ENCODE measurements around the gene SEMA4D.
"Not testable (repeated sequence)": the region's sequence is repeated elsewhere in the genome, so short reads cannot be mapped to it uniquely, and the experiment has no call there.

SEMA4D gene

DNA sequence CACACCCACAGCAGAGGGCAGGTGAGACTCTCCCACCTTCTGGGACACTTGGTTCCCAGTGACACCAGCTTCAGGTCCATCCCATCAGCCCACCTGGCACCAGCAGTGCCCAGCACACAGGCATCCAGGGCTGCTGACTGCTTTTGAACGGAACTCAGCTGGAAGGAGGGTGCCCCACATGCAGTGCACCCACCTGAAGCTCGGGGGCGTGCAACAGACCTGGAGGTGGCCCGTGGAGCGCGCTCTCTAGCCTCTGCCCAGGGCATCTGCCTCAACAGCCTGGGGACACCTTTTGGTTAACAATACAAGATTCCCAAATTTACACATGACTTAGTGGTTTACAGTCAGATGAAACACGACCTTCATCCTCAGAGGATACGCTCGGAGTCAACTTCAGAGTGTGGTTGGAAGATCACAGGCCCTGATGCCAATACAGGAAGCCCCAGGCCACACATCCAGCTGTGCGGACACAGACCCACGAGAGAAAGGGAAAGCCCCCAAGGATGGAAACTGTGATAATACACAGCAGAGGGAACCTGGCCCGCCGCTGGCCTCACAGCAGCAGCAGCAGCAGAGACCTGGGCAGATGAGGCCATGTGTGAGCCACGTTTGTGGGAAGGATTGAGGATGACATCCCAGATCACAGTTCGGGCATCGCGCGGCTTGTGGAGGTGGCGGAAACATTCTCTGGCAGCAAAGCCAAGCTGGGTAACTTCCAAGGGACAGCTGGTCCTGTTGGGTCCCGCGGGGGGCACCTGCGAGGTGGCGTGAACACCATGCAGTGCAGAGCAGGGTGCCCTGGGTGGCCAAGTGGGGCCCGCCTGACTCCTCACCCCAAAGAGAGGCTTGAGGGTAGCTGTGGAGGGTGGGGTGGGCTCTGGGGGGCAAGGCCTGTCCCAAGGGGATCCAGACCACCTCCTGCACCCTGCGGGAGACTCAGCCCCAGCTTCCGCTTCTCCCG lies 115.6 kb downstream of the SEMA4D start:
- DNase-seq, result peak; percentile 46

DNA sequence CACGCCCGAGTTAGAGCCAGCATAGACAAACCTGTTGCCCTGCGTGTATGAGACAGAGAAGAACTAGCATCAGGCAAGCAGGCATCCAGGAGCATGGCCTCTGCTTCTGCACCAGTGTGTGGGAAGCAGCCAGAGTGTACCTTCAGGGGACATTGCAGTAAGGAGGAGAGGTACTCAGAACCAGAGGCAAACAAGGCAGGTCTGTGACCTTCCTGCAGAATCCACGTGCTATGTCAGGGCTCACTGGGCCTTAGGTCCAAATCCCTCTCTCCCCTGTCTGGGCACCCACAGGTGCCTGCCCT lies 116.7 kb downstream of the SEMA4D start:
- DNase-seq, result no peak

DNA sequence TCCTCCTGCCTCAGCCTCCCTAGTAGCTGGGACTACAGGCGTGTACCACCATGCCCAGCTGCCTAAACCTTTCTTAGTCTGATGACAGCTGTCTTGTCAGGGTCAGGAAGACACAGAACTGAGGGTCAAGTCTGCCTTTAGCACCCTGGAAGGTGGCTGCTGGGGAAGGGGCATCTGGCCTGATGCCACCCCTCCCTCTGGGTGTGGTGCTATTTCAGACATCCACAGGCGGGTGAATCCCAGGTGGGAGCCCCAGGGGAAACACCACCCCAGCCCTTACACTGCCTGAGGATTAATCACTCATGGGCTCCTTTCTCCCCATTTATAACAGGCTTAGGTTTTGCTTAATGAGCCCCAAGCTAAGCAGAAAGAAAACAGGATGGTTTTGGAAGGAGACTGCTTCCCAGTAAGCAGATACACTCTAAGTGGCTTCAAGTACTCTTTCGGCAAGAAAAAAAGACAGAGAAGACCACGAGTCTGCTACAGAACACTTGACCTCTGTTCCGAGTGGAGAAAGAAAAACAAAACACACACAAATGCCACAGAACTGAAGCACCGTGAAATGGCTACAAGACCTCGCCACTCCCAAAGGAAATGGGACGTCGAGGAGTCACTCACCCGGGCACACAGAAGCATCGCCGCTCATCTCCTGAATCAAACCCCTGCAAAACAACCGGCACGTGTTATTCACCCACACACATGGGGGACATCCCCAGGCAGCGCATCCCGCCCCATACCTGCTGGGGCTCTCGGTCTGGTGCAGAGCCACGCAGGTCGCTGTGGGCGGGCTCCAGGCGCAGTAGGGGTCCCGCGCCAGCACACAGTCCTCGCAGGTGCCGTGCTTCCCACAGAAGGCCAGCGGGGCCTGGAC lies 117.2 kb downstream of the SEMA4D start:
- DNase-seq, result no peak

DNA sequence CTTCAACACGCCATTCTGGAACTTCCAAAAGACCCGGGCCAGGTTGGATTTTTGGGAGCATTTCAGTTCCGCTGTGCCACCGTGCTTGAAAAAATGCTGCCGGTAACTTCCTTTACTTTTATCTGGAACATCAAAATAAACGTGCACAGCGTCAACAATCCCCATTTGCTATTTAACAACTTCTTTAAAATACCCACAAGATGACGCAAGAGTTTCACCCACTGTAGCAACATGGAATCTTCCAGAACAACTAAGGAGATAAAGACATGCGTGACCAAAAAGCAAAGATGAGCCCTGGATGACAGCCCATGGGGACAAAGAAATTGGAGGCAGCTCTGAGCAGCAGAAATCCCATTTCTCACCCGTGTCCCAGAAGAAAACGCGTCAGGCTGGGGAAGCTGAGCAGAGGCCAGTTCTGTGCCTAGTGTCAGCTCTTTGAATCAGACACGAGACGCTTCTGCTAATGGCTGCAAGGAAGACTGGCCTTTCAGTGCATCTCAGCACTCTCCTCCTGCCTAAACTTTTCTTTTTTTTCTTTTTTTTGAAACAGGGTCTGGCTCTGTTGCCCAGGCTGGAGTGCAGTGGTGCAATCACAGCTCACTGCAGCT lies 118.3 kb downstream of the SEMA4D start:
- DNase-seq, result no peak

DNA sequence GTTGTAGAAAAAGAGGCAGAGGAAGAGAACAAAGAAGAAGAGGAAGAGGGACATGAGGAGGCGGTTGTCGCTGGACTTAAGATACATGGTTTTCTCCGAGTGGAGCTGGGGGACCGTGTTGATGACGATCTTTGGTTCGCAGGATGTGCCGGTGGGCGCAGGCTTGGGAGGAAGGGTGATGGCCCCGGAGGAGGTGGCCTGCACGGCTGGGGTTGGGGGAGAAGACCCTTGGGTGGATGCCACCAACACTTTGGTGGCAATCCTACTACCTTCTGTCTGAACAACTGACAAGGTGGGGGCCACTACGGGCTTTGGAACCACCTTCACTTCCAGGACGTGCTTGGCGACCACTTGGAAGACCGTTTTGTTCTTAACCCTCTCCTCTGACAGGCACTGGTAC lies 118.9 kb downstream of the SEMA4D start:
- DNase-seq, result no peak

DNA sequence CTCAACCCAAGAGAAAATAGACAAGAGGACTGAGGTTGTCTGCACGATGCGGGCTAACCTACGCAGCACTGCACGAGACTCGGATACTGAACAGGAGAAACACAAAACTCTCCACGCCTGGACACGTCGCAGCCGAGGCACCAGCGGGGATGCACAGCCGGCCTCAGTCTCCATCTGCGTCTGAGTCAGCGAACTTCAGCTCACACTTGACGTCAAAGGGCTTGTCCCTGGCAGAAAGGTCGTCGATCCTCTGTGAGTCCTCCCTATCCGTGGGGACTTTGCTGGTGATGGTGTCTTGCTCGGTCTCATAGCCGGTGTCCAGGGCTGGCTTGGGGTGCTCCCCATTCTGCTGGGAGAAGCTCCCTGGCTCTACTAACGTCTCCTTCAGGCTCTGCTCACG lies 119.4 kb downstream of the SEMA4D start:
- no peak for DNase-seq

DNA sequence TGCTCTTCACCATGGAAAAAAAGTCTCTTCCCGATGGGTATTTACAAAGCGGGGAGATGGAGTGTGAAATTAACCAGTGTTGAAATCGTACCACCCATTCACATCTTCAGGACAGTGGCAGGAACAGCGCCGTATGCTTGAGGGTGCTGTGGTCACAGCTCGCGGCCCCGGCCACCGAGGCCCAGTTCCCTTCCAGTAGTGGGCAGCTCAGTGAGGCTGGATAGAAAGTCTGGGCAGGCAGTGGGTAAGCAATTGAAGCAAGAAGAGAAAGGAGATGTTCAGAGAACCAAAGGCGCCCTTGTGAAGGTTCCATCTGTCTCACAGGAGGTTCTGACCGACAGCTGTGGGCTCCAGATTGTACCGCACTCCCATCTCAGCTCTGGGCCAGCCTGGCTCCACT lies 120.5 kb downstream of the SEMA4D start:
- no peak for DNase-seq

DNA sequence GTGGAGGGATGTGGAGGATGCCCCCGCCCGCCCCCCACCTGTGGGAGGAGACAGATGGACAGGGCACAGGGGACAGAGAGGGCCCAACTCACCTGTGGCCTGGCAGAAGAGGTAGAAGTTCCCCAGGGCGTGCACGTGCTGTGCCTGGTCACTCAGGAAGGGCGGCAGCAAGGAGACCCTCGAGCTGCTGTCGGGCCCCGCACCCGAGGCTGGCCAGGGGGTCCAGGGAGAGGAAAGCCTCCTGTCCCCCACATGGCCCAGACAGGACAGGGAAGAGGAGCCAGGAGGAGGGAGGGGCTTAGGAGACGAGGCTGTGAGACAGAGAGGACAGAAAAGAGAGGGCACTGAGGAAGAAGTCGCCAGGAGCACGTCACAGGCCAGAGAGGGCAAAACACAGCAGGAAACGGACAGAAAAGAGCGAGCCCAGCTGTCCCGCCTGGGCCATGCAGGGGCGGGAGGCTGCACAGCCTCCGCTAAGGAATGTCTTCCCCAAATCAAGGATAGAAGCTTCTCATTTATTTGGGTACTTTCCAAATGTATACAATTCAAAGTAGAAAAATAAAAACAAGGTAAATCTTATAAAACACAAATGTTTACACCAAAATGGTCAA lies 121.1 kb downstream of the SEMA4D start:
- DNase-seq, result no peak

DNA sequence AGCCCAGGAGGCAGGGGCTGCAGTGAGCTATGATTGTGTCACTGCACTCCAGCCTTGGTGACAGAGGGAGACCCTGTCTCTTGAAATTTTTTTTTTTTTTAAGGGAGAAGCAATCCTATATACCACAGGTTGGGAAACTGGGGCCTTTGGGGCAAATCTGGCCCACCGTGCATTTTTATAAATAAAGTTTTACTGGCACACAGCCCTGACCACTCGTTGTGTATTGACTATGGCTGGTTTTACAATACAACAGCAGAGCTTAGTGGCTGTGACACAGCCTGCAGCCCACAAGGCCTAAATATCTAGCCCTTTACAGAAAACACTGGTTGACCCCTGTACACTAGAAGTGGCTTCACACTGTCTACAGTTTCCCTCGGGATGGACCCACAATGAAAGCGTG lies 121.6 kb downstream of the SEMA4D start:
- no peak for DNase-seq

DNA sequence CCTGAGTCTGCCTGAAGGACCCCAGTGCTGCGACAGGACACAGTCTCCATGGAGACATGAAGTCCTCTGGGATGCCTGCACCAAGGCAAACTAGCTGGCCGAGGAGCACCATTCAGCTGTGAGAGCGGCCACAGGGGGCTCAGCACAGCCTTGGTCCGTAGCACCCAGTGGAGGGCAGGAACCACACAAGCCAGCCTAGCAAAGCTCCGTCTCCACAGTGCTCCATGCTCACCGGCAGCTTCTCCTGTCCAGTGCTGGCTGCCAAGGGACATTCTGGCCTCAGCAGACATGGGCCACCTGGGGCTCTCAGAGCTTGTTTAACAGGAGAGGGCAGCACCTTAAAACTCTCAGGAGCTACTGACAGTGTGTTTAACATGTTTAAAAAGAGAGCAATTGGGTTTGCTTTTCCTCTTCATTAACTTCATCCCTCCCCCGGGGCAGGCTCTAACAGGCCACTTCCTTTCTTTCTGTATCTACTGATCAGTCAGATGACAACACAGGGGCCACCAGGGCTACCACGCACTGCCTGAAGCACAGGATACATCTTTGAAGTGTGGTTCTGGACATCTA lies 122.6 kb downstream of the SEMA4D start:
- no peak for DNase-seq

DNA sequence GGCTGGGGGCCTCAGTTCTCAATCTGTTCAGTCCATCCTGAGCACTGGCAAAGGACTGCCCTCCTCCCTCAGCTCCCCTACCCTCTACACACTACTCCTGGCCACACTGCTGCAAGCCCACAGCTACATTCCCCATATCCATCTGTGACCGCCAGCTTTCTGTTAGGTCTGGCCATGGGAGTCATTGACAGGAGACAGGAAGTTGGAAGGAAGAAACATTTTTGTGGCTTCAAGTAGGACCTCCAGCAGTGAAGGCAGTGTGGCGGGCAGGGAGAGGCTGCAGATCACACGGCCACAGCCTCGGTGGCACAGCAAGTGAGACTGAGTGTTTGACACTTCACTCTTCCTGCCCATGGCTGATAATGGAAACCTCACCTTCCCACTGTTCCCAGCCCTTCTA lies 123.7 kb downstream of the SEMA4D start:
- DNase-seq, result no peak

DNA sequence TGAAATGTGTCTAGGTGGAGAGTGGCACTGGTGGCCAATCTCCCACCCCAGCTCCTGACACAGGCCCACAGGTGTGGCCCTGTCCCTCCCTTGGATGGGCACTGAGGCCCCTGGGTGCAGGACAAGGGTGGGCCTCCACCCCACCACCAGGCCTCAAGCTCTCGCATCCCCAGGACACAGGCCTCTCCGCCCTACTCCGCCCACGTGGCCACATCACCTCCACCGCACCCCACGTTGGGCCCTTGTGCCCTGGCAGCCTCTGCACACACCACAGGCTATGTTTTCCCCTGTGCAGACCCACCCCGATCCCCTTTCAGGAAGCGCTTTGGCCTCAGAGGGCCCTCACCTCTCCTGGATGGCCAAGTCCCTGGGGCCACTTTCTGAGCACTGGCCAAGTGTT lies 124.9 kb downstream of the SEMA4D start:
- DNase-seq, result no peak

DNA sequence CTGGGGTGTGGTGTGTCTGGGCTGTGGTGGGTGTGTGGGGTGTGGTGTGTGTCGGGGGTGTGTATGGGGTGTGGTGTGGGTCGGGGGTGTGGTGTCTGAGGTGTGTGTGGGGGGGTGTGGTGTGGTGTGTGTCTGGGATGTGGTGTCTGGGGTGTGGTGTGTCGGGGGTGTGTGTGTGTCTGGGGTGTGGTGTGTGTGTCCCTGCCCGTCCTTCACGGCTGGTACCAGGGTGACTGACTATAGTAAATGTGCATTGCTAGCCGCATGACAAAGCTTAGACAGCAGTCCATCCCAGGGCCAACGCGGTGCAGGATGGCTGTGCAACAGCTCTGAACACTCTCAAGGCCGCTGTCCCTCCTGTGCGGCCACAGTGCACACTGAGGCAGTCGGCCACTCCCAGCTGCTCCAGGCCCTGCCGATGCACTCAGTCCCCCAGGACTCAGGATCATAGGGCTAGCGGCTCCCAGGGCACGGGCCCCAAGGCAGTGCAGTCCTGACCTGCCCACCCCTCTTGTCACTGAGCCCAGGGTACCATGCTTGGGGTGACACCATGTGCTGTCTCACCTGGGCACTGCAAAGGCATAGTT lies 125.6 kb downstream of the SEMA4D start:
- peak; percentile 43 for DNase-seq

DNA sequence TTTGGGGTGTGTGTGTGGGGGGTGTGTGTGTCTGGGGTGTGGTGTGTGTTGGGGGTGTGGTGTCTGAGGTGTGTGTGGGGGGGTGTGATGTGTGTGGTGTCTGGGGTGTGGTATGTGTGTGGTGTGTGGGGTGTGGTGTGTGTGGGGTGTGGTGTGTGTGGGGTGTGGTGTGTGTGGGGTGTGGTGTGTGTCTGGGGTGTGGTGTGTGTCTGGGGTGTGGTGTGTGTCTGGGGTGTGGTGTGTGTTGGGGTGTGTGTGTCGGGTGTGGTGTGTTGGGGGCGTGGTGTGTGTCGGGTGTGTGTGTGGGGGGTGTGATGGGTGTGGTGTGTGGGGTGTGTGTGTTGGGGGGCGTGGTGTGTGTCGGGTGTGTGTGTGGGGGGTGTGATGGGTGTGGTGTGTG lies 126.1 kb downstream of the SEMA4D start:
- DNase-seq, result not testable (repeated sequence)

DNA sequence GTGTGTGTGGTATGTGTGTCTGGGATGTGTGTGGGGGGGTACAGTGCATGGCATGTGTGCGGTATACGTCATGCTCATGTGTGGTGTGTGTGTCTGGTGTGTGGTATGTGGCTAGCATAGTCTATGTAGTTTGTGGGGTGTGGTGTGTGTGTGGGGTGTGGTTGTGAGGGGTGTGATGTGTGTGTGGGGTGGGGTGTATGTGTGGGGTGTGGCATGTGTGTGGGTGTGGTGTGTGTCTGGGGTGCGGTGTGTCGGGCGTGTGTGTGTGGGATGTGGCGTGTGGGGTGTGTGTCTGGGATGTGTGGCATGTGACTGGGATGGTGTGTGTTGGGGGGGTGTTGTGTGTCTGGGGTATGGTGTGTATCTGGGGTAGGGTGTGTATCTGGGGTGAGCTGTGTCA lies 127.3 kb downstream of the SEMA4D start:
- DNase-seq, result no peak

DNA sequence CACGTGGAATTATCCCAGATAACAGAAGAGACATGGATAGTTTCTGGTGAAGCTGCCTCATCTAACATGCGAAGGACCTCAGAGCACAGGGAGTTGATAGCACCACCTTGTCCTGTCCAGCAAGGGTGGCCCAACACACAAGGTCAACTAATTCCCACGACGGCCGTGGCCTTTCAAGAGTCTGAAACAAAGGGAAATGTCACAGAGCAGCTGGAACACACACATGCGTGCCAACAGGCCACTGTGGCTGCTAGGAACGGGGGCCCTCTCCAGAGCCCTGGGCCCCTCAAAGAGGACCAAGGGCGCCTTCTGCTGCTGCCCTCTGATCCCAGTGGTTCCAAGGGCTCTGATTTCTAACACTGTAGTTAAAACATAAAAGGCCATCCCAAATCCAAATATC lies 128.9 kb downstream of the SEMA4D start:
- no peak for DNase-seq

DNA sequence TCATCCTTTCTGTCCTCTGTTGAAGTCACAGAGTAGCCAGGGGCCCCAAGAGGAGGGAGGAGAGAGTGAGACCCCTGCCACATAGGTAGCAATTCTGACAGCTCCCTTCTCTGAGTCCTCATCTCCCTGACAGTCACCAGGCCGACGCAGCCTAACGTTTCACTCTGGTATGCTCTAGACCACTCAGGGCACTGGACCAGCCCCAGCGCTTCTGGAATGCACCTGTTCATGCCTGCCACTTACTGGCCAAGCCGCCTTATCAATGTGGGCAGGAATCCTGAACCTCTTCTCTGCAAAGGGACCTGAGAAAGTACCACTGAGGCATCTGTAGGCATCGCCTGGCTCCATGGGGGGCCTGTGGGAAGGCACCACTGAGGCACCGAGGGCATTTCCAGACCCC lies 129.4 kb downstream of the SEMA4D start:
- DNase-seq, result no peak

DNA sequence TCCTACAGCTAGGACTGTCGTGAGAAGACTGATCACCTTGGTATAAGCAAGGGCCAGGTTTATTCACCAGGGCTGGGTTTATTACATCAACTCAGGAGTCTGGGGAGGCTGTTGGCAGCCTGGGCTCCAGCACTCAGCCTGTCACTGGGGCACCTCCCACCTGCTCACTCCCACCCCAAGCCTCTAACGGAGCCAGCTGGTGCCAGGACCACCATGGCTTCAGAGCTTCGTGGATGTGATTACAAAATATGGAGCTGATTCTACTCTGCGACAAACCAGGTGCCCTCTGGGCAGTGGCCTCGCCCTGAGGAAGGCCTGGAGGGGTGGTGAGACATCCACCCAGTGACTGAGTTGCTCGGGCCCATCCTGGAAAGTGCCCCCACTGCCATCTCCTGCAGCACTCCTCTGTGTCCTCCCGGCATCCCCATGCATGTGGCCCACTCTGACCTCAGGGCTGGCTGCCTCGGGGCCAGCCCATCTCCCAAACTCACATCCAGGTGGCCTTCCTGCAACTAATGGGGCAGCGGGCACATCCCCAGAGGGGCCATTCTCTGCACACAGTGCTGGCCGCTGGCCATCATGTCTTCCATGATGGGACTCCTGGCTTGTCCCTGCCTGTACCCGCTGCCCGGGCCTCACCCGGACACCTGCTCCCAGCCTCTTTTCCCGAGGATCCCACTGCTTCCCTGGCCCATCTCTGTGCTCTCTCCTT lies 130.0 kb downstream of the SEMA4D start:
- no peak for DNase-seq

DNA sequence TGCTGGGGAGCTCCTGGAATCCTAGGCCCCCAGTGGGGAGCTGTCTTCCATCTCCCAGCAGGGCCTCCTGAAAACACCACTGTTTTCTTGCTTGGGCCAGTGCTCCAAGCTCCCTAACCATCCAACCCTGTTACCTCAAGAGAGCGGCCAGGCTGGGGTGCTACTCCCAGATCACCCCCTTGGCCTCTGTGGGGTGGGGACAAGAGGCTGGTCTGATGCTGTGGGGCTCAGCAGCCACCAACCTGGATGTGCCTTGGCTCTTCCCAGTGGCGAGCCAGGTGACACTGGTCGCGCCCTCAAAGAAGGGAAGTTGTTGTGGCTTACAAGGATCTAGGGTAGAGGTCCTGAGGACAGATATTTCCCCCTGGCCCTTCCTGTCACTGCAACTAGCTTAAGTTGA lies 130.6 kb downstream of the SEMA4D start:
- no peak for DNase-seq

DNA sequence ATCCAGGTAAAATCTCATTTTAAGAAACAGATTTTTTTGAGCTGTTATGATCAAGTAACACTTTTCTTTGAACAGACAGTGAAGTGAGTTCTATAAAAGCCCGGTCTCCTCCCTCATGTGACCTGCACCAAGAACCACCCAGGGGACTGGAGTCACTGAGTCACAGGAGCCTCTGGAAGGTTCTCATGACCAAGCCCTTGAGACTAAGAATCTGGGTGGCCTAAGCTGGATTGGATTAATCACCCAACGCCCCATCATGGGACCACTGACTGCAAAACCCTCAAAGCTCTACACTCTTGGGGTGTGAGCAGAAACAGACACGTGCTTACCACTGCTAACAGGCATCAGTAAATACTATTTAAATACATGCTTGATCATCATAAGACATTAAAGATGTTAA lies 131.2 kb downstream of the SEMA4D start:
- DNase-seq, result peak; percentile 42

DNA sequence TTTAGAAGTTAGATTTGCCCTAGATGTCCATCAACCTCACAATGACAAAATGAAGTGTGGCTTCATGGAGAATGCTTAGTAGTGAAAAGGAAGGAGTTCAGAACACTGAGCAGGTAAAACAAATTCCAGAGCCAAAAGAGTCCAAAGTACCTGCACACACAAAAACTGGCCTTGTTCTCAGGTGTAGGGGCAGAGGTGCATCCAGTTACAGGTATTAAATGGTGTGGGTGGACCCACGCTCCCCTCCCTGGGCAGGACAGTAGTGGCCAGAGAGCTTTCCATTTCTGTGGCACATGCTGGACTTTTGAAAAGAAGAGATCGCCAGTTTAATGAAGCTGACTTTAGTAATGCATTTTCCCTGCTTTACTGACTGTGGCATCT lies 132.4 kb downstream of the SEMA4D start:
- no peak for DNase-seq
